NCI-H146 (cell line): ENCODE data around the gene TRIM46.
"Not testable (repeated sequence)": the region's sequence is repeated elsewhere in the genome, so short reads cannot be mapped to it uniquely, and the experiment has no call there.

ENCODE experiments used
- DNase-seq: peaks from one replicate; lab custom pipeline; 2025; lab: John Stamatoyannopoulos, UW

Gene TRIM46

DNA sequence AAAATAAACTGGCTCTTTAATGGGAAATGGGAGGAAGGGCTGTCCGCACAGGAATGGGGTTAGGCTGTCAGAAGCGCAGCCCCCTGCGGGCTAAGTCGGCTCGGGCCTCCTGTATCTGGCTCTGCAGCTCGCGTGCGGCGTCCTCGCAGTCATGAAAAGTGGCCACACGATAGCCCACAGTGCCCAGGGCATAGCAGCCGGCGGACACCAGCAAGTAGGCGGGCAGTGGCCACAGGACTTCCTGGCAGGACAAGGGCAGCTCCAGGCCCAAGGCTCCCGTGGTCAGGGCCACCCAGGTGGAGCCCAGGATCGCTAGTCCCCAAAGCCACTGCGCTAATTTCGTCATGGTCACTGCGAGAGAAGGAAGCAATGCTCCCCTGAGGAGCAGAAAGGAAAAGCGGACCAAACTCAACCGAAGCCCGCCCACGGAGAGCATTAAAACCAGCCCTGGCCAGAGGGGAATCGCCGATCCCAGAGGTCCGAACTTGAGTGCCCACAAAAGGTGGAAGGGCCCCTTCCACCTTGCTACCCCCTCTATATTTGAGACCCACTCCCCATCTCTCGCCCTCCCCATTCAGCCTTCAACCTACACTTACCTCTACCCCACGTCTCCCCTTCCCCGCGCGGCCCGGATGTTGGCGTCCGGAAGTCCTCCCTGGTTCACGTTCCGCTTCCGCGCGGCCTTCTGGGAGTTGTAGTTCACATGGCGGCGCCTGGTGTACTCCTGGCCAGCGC, 33.6 kb upstream of the TRIM46 start, which contains the start of gene DPM3:
Gene DPM3 (minus strand): TSS at position 637 of the 735 bp plus-strand sequence. CDS start 291 bp downstream, at position 346.
- DNase-seq = peak; percentile 84

- DNase-seq = no peak
These were observed 33.1 kb upstream of the TRIM46 start for GRCh38 chr1:155140630-155140953.

DNA sequence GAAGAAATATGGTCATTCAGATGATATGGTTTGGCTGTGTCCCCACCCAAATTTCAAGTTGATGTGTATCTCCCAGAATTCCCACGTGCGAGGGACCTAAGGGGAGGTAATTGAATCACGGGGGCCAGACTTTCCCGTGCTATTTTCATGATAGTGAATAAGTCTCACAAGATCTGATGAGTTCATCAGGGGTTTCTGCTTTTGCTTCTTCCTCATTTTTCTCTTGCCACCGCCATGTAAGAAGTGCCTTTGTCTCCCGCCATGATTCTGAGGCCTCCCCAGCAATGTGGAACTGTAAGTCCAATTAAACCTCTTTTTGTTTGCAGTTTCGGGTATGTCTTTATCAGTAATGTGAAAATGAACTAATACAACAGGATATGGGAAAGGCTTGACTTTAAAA, 31.9 kb upstream of the TRIM46 start:
- no peak for DNase-seq

GRCh38 chr1:155145491-155145890, 28.2 kb upstream of the TRIM46 start:
- no peak for DNase-seq

- not testable (repeated sequence) for DNase-seq
These were observed 17.5 kb upstream of the TRIM46 start for GRCh38 chr1:155155996-155156643.

DNA sequence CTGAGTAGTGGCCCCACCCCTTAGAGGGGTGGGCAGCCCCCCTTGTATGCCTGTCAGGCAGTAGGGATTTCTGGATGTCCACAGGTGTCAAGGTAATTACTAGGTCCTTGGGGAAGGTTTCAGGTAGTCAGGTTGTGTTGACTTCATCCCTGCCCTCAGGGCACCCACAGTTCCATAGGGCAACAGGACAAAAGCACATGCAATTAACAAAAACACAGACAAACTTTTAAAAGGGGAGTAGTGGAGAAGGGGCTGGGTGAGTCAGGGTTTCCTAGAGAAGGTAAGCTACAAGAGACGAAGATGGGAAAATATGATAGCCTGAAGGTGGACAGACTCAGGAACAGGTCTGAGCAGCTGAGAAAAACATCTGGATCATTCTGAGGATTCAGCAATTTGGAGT, 14.7 kb upstream of the TRIM46 start:
- DNase-seq = peak; percentile 54

DNA sequence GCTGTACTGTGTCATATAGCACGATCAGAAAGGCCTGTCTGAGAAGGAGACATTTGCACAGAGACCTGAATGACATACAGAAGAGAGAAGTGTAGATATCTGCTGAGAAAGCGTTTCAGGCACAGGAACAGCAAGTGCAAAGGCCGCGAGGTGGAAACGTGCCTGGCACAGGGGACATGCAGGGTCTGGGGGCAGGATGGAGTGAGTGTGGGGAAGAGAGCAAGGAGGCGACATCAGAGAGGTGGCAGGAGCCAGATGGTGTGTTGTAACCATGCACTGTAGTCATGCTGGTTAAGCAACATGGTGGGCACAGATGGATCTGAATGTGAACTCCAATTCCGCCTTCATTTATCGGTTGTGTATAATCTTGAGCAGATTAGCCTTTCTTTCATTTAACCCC, 13.5 kb upstream of the TRIM46 start:
- no peak for DNase-seq

DNA sequence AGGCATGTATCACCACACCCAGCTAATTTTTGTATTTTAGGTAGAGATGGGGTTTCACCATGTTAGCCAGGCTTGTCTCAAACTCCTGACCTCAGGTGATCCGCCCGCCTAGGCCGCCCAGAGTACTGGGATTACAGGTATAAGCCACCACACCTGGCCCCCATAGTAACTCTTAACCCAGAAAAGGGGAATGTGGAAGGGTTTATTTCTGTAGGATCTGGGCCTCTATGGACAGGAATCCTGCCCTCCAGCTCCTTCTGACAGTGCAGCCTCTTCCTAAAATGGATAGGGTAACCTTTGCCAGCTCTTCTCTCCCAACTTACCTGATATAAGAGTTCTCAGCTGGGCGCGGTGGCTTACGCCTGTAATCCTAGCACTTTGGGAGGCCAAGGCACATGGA, 11.0 kb upstream of the TRIM46 start:
- DNase-seq = not testable (repeated sequence)

DNA sequence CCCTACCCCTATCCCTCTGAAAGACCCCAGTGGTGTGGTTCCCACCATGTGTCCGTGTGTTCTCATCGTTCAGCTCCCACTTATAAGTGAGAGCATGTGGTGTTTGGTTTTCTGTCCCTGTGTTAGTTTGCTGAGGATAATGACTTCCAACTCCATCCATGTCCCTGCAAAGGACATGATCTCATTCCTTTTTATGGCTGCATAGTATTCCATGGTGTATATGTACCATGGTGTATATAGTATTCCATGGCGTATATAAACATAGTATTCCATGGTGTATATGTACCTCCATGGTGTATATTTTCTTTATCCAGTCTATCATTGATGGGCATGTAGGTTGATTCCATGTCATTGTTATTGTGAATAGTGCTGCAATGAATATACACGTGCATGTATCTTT, 9.9 kb upstream of the TRIM46 start:
- DNase-seq = not testable (repeated sequence)

GRCh38 chr1:155164625-155165024, 9.0 kb upstream of the TRIM46 start:
- not testable (repeated sequence) for DNase-seq

DNA sequence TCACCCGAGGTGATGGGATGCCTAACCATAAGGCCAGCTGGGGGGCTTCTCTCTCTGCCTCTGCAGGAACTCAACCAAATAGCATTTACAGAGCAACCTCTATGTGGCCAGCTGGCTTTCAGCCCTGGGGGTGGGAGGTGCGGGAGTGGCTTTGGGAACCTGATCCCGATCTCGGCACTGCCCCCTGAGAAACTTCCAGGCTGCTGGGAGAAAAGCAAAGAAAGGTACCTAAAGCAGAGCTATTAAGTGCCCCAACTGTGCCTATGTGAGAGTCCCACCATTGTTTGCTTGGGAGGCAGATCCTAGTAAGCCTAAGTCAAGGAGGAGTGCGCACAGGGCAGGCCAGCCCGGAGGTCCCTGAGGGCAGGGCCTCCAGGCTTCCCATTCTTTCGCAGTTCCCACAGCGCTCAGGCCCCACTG, 7.6 kb upstream of the TRIM46 start:
- no peak for DNase-seq

DNA sequence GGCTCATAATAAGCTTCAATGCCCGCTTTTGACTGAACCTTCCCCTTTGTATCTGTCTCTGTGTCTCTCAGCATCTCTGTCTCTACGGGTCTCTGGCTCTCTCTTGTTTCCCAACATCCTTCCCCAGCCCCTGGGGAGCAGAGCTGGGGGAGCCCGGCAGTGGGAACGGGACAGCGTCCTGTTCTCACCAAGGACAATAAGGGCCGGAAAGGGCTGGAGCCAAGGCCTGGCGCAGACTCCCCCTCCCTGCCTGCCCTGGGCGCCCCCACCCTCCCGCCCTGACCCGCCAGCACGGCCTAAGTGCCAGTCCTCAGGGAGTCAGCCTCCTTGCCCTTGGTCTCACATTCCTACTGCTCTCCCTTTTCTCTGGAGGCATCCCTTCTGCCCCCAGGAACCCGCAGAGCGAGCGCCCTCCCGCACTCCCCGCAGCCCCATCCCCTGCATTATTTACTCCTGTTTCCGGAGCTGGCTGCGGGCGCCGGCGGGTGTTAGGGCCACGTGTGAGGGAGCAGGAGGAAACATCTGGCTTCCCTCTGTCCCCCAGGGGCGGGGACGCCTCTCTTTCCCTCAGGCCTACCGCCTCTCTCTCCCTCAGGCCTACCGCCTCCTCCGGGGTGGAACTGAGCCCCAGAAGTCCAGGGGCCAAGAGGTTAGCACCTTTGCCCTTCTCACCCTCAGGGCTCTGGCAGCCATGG, 7.0 kb upstream of the TRIM46 start:
- DNase-seq = peak; percentile 43

DNA sequence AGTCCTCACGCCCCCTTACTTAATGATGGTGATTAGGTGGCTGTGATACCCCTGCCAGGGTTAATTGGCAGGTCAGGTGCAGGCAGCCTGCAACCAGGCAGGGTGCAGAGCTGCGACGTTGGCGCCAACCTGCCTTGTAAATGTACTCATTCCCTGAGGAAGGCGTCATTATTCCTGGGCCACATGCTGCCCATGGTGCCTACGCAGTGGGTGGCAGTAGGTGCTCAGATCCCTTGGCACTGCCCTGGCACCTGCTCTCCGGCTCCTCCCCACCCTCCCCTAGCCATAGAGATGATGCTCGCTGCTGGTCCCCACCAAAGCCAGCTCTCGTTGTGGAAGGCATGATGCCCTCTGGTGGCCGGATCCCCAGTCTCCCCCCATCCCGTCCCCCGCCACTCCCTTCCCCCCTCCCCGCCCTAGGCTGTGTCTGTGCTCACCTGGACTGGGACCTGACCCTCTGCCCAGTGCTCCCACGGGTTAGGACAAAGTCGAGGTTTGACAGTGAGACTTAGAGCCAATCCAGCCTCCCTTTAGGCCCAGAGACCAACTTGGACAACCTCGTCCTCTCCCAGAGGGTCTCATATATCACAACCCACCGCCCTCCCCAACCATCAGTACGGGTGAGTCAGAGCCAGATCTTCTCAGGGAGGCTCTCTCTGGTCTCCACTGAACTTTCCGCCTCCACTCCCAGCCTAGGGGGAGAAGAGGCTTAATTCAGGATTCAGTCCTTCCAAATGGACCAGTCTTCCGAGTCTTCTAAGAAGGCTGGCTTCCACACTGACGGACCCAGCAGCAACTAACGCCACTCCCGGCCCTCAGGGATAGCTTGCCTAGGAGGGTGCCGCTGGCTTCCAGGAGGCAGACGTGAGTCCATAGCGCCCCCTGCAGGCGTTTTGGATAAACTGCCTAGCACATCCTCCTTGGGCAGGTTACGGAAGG, 6.2 kb upstream of the TRIM46 start:
- peak; percentile 87 for DNase-seq

DNA sequence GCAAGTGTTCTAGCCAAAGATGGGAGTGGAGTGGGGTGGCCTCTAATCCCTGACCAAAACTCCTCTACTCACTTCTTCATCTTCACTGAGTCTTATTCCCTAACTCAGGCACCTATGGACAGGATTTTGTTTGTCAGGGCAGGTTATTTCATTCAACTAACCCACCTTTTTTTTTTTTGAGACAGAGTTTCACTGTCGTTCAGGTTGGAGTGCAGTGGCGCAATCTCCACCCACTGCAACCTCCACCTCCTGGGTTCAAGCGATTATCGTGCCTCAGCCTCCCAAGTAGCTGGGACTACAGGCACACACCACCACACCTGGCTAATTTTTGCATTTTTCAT, 5.6 kb upstream of the TRIM46 start:
- DNase-seq = not testable (repeated sequence)

- no peak for DNase-seq
These were observed 5.0 kb upstream of the TRIM46 start for GRCh38 chr1:155168456-155169210.

DNA sequence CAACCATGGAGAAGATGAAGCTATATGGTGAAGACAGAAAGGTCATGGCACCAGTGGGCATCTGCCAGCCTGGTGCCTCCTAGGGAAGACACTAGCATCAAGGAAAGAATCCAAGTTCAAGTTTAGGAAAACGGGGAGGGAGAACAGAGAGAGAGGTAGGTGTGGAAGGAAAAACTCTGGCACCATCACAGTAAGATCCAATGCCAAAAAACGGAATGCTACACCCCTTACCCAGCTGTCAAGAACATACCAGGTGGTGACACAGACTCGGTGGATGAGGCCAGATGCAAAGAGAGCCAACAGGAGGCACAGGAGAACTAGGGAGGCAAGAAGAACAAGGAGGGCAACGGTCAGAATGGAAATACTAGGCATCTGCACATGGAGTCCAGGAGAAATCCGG, 4.1 kb upstream of the TRIM46 start:
- no peak for DNase-seq

DNA sequence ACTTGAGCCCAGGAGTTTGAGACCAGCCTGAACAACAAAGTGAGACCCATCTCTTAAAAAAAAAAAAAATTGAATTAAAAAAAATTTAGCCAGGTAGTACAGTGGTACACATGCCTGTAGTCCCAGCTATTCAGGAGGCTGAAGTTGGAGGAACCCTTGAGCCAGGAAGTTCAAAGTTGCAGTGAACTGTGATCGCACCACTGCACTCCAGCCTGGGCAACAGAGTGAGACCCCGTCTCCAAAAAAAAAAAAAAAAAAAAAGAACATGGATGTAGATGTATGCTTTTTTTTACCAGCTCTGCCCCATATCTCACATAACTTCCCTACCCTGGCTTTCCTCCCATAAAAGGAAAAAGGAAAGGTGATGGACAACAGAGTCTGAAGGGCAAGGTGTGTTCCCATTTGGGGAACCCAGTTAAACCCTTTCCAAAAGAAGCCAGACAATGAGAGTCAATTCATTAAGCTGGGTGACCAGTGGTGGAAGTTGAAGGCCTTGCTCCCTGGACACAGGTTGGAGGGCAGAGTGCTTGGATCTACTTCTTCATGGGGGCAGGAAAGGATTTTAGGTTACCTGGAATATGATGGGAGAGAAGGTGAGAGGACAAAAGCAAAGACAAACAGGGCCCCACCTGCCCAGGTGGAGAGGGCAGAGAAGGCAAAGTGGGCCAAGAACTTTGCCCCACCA, 3.4 kb upstream of the TRIM46 start:
- DNase-seq = no peak

GRCh38 chr1:155170806-155171205, 2.8 kb upstream of the TRIM46 start:
- DNase-seq = no peak

GRCh38 chr1:155171836-155172731, 1.6 kb upstream of the TRIM46 start:
- DNase-seq = no peak
